ENCODE data around the gene STARD9. TPM values are rescaled to one million over a fixed set of nuclear protein-coding genes. Genes with fewer than 3 reads are reported as not detected.
"Not testable (repeated sequence)": the region's sequence is repeated elsewhere in the genome, so short reads cannot be mapped to it uniquely, and the experiment has no call there.

Gene STARD9
- total RNA-seq, 1 donor from 2014 or later = 10.0 TPM

- no peak for DNase-seq (ENCODE audit: low spot score)
- Mint-ChIP-seq H3K27ac (no peak overlapping the region), H3K9me3 (peaks cover 7% of the 10 kb centered on the region), H3K36me3 (ENCODE audit: low read depth) (peaks cover 40% of the 10 kb centered on the region), H3K4me1 (ENCODE audit: low read depth) (peaks cover 1% of the 10 kb centered on the region), H3K4me3 (ENCODE audit: low read depth) (no peak overlapping the region), H3K27me3 (ENCODE audit: low read depth) (no peaks in the 10 kb centered on the region)
- intact Hi-C loops (cut with micrococcal nuclease) = no loop called here
Measured at GRCh38 chr15:42749266-42749665, 173.9 kb downstream of the STARD9 start.

- Mint-ChIP-seq H3K4me3 (ENCODE audit: low read depth) (no peak overlapping the region), H3K27me3 (ENCODE audit: low read depth) (no peaks in the 10 kb centered on the region), H3K27ac (no peak overlapping the region), H3K9me3 (peaks cover 7% of the 10 kb centered on the region), H3K4me1 (ENCODE audit: low read depth) (peaks cover 1% of the 10 kb centered on the region), H3K36me3 (ENCODE audit: low read depth) (peaks cover 40% of the 10 kb centered on the region)
- DNase-seq (ENCODE audit: low spot score) = no peak
- intact Hi-C loops (cut with micrococcal nuclease) = no loop called here
Measured at GRCh38 chr15:42750306-42750705, 174.9 kb downstream of the STARD9 start.

- DNase-seq (ENCODE audit: low spot score) = no peak
- Mint-ChIP-seq H3K36me3 (ENCODE audit: low read depth) (peaks cover 23% of the 10 kb centered on the region), H3K4me3 (ENCODE audit: low read depth) (no peak overlapping the region), H3K9me3 (peaks cover 31% of the 10 kb centered on the region), H3K4me1 (ENCODE audit: low read depth) (no peaks in the 10 kb centered on the region), H3K27me3 (ENCODE audit: low read depth) (no peaks in the 10 kb centered on the region), H3K27ac (no peak overlapping the region)
- intact Hi-C loops (cut with micrococcal nuclease) = no loop called here
Measured at GRCh38 chr15:42759093-42759492, 183.7 kb downstream of the STARD9 start.

- Mint-ChIP-seq H3K27me3 (ENCODE audit: low read depth) (no peaks in the 10 kb centered on the region), H3K36me3 (ENCODE audit: low read depth) (peaks cover 32% of the 10 kb centered on the region), H3K4me3 (ENCODE audit: low read depth) (no peak overlapping the region), H3K27ac (no peak overlapping the region), H3K9me3 (peaks cover 40% of the 10 kb centered on the region), H3K4me1 (ENCODE audit: low read depth) (no peaks in the 10 kb centered on the region)
- intact Hi-C loops (cut with micrococcal nuclease) = no loop called here
- no peak for DNase-seq (ENCODE audit: low spot score)
Measured at GRCh38 chr15:42760759-42761158, 185.4 kb downstream of the STARD9 start.

GRCh38 chr15:42761813-42762212 is 186.4 kb downstream of the STARD9 start:
- H3K4me1 Mint-ChIP-seq (ENCODE audit: low read depth); H3K27me3 Mint-ChIP-seq (ENCODE audit: low read depth); H3K4me3 Mint-ChIP-seq (ENCODE audit: low read depth); intact Hi-C loops (cut with micrococcal nuclease); DNase-seq (ENCODE audit: low spot score); H3K27ac Mint-ChIP-seq: not testable (repeated sequence)
- peaks cover 35% of the 10 kb centered on the region for H3K36me3 Mint-ChIP-seq (ENCODE audit: low read depth)
- H3K9me3 Mint-ChIP-seq = peaks cover 49% of the 10 kb centered on the region

GRCh38 chr15:42764154-42764731 is 188.8 kb downstream of the STARD9 start:
- not testable (repeated sequence) for H3K27me3 Mint-ChIP-seq (ENCODE audit: low read depth); H3K4me3 Mint-ChIP-seq (ENCODE audit: low read depth)

GRCh38 chr15:42766109-42766508 is 190.7 kb downstream of the STARD9 start:
- intact Hi-C loops (cut with micrococcal nuclease); H3K4me3 Mint-ChIP-seq (ENCODE audit: low read depth); DNase-seq (ENCODE audit: low spot score); H3K27ac Mint-ChIP-seq; H3K27me3 Mint-ChIP-seq (ENCODE audit: low read depth); H3K4me1 Mint-ChIP-seq (ENCODE audit: low read depth): not testable (repeated sequence)
- Mint-ChIP-seq H3K9me3 (peaks cover 42% of the 10 kb centered on the region), H3K36me3 (ENCODE audit: low read depth) (peaks cover 44% of the 10 kb centered on the region)

More at GRCh38 chr15:42764154-42764731, 188.8 kb downstream of the STARD9 start:
- H3K27ac Mint-ChIP-seq; intact Hi-C loops (cut with micrococcal nuclease); H3K4me1 Mint-ChIP-seq (ENCODE audit: low read depth); DNase-seq (ENCODE audit: low spot score): not testable (repeated sequence)
- Mint-ChIP-seq H3K9me3 (peaks cover 56% of the 10 kb centered on the region), H3K36me3 (ENCODE audit: low read depth) (peaks cover 41% of the 10 kb centered on the region)

Other genes starting within 250 kb of the STARD9 start
- 1.2 and 1.8 TPM in 2 replicates for gene CAPN3, start 216.1 kb upstream of the STARD9 start, total RNA-seq
- gene ZNF106, start 84.5 kb upstream of the STARD9 start, total RNA-seq = 64.1 and 65.8 TPM in 2 replicates
- gene SNAP23, start 80.0 kb upstream of the STARD9 start, total RNA-seq = 78.0 and 78.9 TPM in 2 replicates
- gene LRRC57, start 26.8 kb upstream of the STARD9 start, total RNA-seq = 21.0 and 22.5 TPM in 2 replicates
- gene HAUS2, start 26.8 kb upstream of the STARD9 start, total RNA-seq = 42.9 and 45.5 TPM in 2 replicates
- 24.2 and 26.6 TPM in 2 replicates for gene CDAN1, start 161.5 kb downstream of the STARD9 start, total RNA-seq